Cardiac muscle cell (in vitro differentiated cells and primary cell): Measurements from ENCODE around the gene SMS. TPM values are rescaled to one million over a fixed set of nuclear protein-coding genes. Genes with fewer than 3 reads are reported as not detected.

Experiments used
- DNase-seq, 2 donors: peaks; one replicate each; pipeline versions ENCODE4 v3.0.0 to v3.0.0-alpha.2; 2010 to 2017; ENCODE audit warnings: low read depth in 1 of 2, low spot score in 1 of 2
- H3K27ac ChIP-seq: fragments of 200-600 bp; sonication (generic); 2 replicates; pipeline ENCODE4 v1.5.1; 2016
- H3K27me3 ChIP-seq: fragments of 200-600 bp; sonication (generic); 2 replicates; pipeline ENCODE4 v1.6.0; 2016; ENCODE audit warnings: control low read depth
- H3K36me3 ChIP-seq: fragments of 200-600 bp; sonication (generic); 2 replicates; pipeline ENCODE4 v1.5.1; 2016; ENCODE audit warnings: control low read depth
- H3K4me1 ChIP-seq: fragments of 200-600 bp; sonication (generic); 2 replicates; pipeline ENCODE4 v1.8.1; 2017; ENCODE audit warnings: low read depth, mild to moderate bottlenecking, mixed run types
- H3K4me3 ChIP-seq: fragments of 200-600 bp; sonication (generic); 2 replicates; pipeline ENCODE4 v1.5.1; 2016; ENCODE audit warnings: mild to moderate bottlenecking
- H3K9me3 ChIP-seq: fragments of 200-600 bp; sonication (generic); 2 replicates; pipeline ENCODE4 v1.5.1; 2017; ENCODE audit warnings: low read depth, mild to moderate bottlenecking, control low read depth
- CTCF ChIP-seq: IDR thresholded peaks from 2 replicates; pipeline ENCODE4 v1.5.1; 2012; ENCODE audit warnings: low read depth, mild to moderate bottlenecking, low read length
- polyA plus RNA-seq: library from polyadenylated mRNA; unstranded; fragments of >200 nt; fragmentation: Nextera tagmentation; extraction: Ambion mirVana; gene quantifications from 2 replicates; pipeline ENCODE4 v1.2.1, GENCODE V29; 2016
- total RNA-seq: library from RNA; depleted of rRNA; stranded (reverse); fragments of >200 nt; gene quantifications from 2 replicates; pipeline ENCODE4 v1.2.3, GENCODE V29; 2016

SMS gene
- total and polyA plus RNA-seq, 2 experiments from 2014 or later = 253 to 403 TPM

- H3K4me3 ChIP-seq = no peak overlapping the region
- peaks cover 6% of the 10 kb centered on the region for H3K4me1 ChIP-seq
- peak overlapping the region; percentile 40 for H3K27ac ChIP-seq
- no peaks in the 10 kb centered on the region for H3K27me3 ChIP-seq
- no peak for DNase-seq
- no peak for TF ChIP-seq CTCF
- peaks cover 37% of the 10 kb centered on the region for H3K36me3 ChIP-seq
- H3K9me3 ChIP-seq = no peaks in the 10 kb centered on the region
Measured at GRCh38 chrX:21972046-21972445, 31.5 kb downstream of the SMS start.

GRCh38 chrX:21972721-21973120 lies 32.2 kb downstream of the SMS start:
- peak; percentile 18 for TF ChIP-seq CTCF
- H3K9me3 ChIP-seq = no peaks in the 10 kb centered on the region
- H3K4me3 ChIP-seq = no peak overlapping the region
- H3K36me3 ChIP-seq = peaks cover 40% of the 10 kb centered on the region
- H3K27ac ChIP-seq = peak overlapping the region; percentile 62
- peak in 1 of 2 donors; percentile 67 for DNase-seq
- H3K27me3 ChIP-seq = no peaks in the 10 kb centered on the region
- peaks cover 6% of the 10 kb centered on the region for H3K4me1 ChIP-seq

- Histone ChIP-seq H3K27ac (peak overlapping the region; percentile 62), H3K4me1 (peaks cover 6% of the 10 kb centered on the region), H3K4me3 (no peak overlapping the region), H3K27me3 (no peaks in the 10 kb centered on the region), H3K9me3 (no peaks in the 10 kb centered on the region), H3K36me3 (peaks cover 43% of the 10 kb centered on the region)
- TF ChIP-seq CTCF = no peak
- no peak for DNase-seq
Measured at GRCh38 chrX:21973321-21974010, 33.0 kb downstream of the SMS start.

GRCh38 chrX:21974011-21974385 lies 33.5 kb downstream of the SMS start:
- no peak overlapping the region for H3K4me3 ChIP-seq
- no peak for DNase-seq
- peaks cover 47% of the 10 kb centered on the region for H3K36me3 ChIP-seq
- H3K27me3 ChIP-seq = no peaks in the 10 kb centered on the region
- H3K27ac ChIP-seq = peak overlapping the region; percentile 62
- peaks cover 6% of the 10 kb centered on the region for H3K4me1 ChIP-seq
- no peak for TF ChIP-seq CTCF
- no peaks in the 10 kb centered on the region for H3K9me3 ChIP-seq

GRCh38 chrX:21975242-21975641 lies 34.7 kb downstream of the SMS start:
- peaks cover 50% of the 10 kb centered on the region for H3K36me3 ChIP-seq

More at GRCh38 chrX:21975242-21975641, 34.7 kb downstream of the SMS start:
- no peak overlapping the region for H3K4me3 ChIP-seq
- H3K27ac ChIP-seq = peak overlapping the region; percentile 66
- DNase-seq = no peak
- H3K27me3 ChIP-seq = no peaks in the 10 kb centered on the region
- no peaks in the 10 kb centered on the region for H3K9me3 ChIP-seq
- H3K4me1 ChIP-seq = peaks cover 6% of the 10 kb centered on the region
- TF ChIP-seq CTCF = no peak
